Upper lobe of left lung (tissue), 6 donors: ENCODE results near the gene POU2F3. TPM values are rescaled to one million over a fixed set of nuclear protein-coding genes. Genes with fewer than 3 reads are reported as not detected.

Experiments used
- ATAC-seq, 2 donors: fragments of 200-7000 bp; cut with Tn5 transposase; one replicate each; pipeline ENCODE4 v1.9.1; 2022; ENCODE audit warnings: mild to moderate bottlenecking in 2 of 2, moderate library complexity in 2 of 2; ENCODE audit not compliant: low FRiP score in 2 of 2
- DNase-seq, 2 donors: peaks; one replicate each; pipeline ENCODE4 v3.0.0-alpha.2; 2019 to 2020
- H3K27ac ChIP-seq, 4 donors: fragments of 200-600 bp; sonication (generic); one replicate each; pipeline ENCODE4 v1.5.1; 2016 to 2019
- H3K27me3 ChIP-seq, 4 donors: fragments of 200-600 bp; sonication (generic); one replicate each; pipeline ENCODE4 v1.5.1; 2017 to 2019
- H3K36me3 ChIP-seq, 4 donors: fragments of 200-600 bp; sonication (generic); one replicate each; pipeline ENCODE4 v1.5.1; 2016 to 2019
- H3K4me1 ChIP-seq, 4 donors: fragments of 200-600 bp; sonication (generic); one replicate each; pipeline ENCODE4 v1.5.1; 2018 to 2019
- H3K4me3 ChIP-seq, 4 donors: fragments of 200-600 bp; sonication (generic); one replicate each; pipeline ENCODE4 v1.5.1; 2017 to 2019; ENCODE audit warnings: mild to moderate bottlenecking in 2 of 4, moderate library complexity in 1 of 4
- H3K9me3 ChIP-seq, 4 donors: fragments of 200-600 bp; sonication (generic); one replicate each; pipeline ENCODE4 v1.5.1; 2018 to 2019
- CTCF ChIP-seq, 6 experiments: fragments of 450-650 bp in 4 of 6; fragments of 200-600 bp in 2 of 6; sonication (generic) in 2 of 6; IDR thresholded peaks; one replicate each; pipeline ENCODE4 v1.5.1; 2016 to 2019; ENCODE audit warnings: antibody characterized with exemption in 6 of 6
- EP300 ChIP-seq, 4 donors: sonication (generic); formaldehyde crosslinking; IDR thresholded peaks; one replicate each; pipeline ENCODE4 v1.5.1; 2017; ENCODE audit warnings: antibody characterized with exemption in 4 of 4, control low read depth in 2 of 4
- POLR2A ChIP-seq, 4 donors: fragments of 450-650 bp; IDR thresholded peaks; one replicate each; pipeline ENCODE4 v1.5.1; 2016 to 2017; ENCODE audit warnings: antibody characterized with exemption in 4 of 4, mild to moderate bottlenecking in 2 of 4
- POLR2AphosphoS5 ChIP-seq, 2 donors: sonication (generic); formaldehyde crosslinking; IDR thresholded peaks; one replicate each; pipeline ENCODE4 v1.5.1; 2017; ENCODE audit warnings: antibody characterized with exemption in 2 of 2
- WGBS, 2 donors: methylation state at CpG; one replicate each; pipeline ENCODE4 v1.1.5; 2017 to 2018; 5-methylcytosine and 5-hydroxymethylcytosine counted together
- total RNA-seq, 6 donors: library from RNA; depleted of rRNA in 4 of 6; stranded (reverse); fragments of >200 nt in 4 of 6; gene quantifications; one replicate each; pipeline versions ENCODE4 v1.1.0 to v1.2.1, GENCODE V29; 2016 to 2021
- donor health status: DM: no; HTN: no; CAD: no; lungs with moderate emphysema.
- donor health status: DM: no; HTN: yes; CAD: no; lungs with severe emphysema.

POU2F3 gene
- total RNA-seq, 6 donors from 2014 or later, result 1.7 to 21.0 (median 3.5) TPM

GRCh38 chr11:120220747-120221037 lies 19.2 kb upstream of the POU2F3 start:
- no peak overlapping the region for H3K27ac ChIP-seq
- H3K4me1 ChIP-seq, result peaks cover 10 to 18% (median 12%) of the 10 kb centered on the region in 4 donors
- ATAC-seq, result no peak
- H3K9me3 ChIP-seq, result no peaks in the 10 kb centered on the region
- 100% methylated on average over 2 to 4 of the region's 4 CpGs for WGBS, 2 donors
- H3K4me3 ChIP-seq, result no peak overlapping the region
- DNase-seq, result no peak
- H3K36me3 ChIP-seq, result no peaks in the 10 kb centered on the region
- H3K27me3 ChIP-seq, result no peaks in the 10 kb centered on the region
- TF ChIP-seq POLR2AphosphoS5 (IDR thresholded peaks at IDR 0.05) (no peak), CTCF (IDR thresholded peaks at IDR 0.05) (no peak), EP300 (IDR thresholded peaks at IDR 0.05) (no peak), POLR2A (IDR thresholded peaks at IDR 0.05) (no peak)

- TF ChIP-seq EP300 (IDR thresholded peaks at IDR 0.05) (no peak), POLR2A (IDR thresholded peaks at IDR 0.05) (no peak), POLR2AphosphoS5 (IDR thresholded peaks at IDR 0.05) (no peak), CTCF (IDR thresholded peaks at IDR 0.05) (no peak)
- DNase-seq (no peak), ATAC-seq (no peak)
- Histone ChIP-seq H3K27ac (no peak overlapping the region), H3K36me3 (no peaks in the 10 kb centered on the region), H3K27me3 (no peaks in the 10 kb centered on the region), H3K4me3 (no peak overlapping the region), H3K9me3 (no peaks in the 10 kb centered on the region), H3K4me1 (peaks cover 10 to 18% (median 12%) of the 10 kb centered on the region in 4 donors)
- WGBS, 2 donors, result 94% methylated on average over 1 of the region's 1 CpG; no CpG with 5 or more reads in 1 of the 2 donors
Observed at GRCh38 chr11:120221115-120221752, 18.7 kb upstream of the POU2F3 start.

DNA sequence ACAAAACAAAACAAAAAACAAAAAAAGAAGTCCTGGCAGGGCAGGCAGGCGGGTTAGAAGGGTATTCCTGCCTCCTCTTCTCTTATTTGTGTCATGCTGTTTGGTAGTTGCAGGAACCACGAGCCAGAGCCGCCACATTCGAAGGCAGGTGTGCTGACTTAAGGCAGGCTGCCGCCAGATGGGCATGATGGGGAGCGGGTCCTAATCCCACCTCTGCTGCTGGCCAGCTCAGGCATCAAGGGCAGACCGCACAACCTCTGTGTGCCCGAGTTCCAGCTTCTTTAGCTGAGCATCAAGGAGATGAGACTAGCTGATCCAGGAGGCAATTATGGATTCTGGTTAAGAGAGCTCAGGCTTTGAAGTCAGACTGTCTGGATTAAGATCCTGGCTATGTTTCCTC lies 17.0 kb upstream of the POU2F3 start:
- no peak overlapping the region for H3K27ac ChIP-seq
- no peak for TF ChIP-seq EP300 (IDR thresholded peaks at IDR 0.05)
- TF ChIP-seq POLR2A (IDR thresholded peaks at IDR 0.05), result no peak
- no peak for TF ChIP-seq POLR2AphosphoS5 (IDR thresholded peaks at IDR 0.05)
- no peak for TF ChIP-seq CTCF (IDR thresholded peaks at IDR 0.05)
- no peaks in the 10 kb centered on the region for H3K27me3 ChIP-seq
- 80 to 90% methylated on average over 8 of the region's 8 CpGs for WGBS, 2 donors
- H3K9me3 ChIP-seq, result no peaks in the 10 kb centered on the region
- peaks cover 8 to 18% (median 11%) of the 10 kb centered on the region in 4 donors for H3K4me1 ChIP-seq
- DNase-seq (no peak), ATAC-seq (no peak)
- no peaks in the 10 kb centered on the region for H3K36me3 ChIP-seq
- H3K4me3 ChIP-seq, result no peak overlapping the region

DNA sequence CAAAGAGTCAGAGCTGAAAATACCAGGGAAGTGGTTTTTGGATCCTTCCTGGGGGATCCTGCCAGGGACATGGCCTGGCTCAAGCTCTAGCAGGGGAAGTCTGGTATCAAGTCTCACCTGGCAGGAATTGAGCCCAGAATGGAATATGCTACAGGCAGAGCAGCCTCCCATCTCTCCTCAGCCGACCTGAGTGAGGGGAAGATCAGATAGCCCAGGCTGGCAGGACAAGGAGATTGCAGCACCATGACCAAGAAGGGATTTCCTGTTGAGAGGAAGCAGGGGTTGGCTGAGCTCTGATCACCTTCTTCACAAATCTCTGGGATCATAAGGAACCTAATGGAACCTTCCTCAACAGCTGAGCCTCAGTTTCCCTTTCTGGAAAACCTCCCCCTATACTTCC lies 16.1 kb upstream of the POU2F3 start:
- no peak for TF ChIP-seq CTCF (IDR thresholded peaks at IDR 0.05)
- no peak for TF ChIP-seq POLR2AphosphoS5 (IDR thresholded peaks at IDR 0.05)
- TF ChIP-seq EP300 (IDR thresholded peaks at IDR 0.05), result no peak
- no peak for TF ChIP-seq POLR2A (IDR thresholded peaks at IDR 0.05)
- no peaks in the 10 kb centered on the region for H3K36me3 ChIP-seq
- H3K27me3 ChIP-seq, result no peaks in the 10 kb centered on the region
- DNase-seq (no peak), ATAC-seq (no peak)
- H3K4me1 ChIP-seq, result peaks cover 8 to 14% (median 11%) of the 10 kb centered on the region in 4 donors
- no peak overlapping the region for H3K4me3 ChIP-seq
- no peaks in the 10 kb centered on the region for H3K9me3 ChIP-seq
- no peak overlapping the region for H3K27ac ChIP-seq
- WGBS, 2 donors, result 14 to 21% methylated on average over 1 of the region's 1 CpG

GRCh38 chr11:120224361-120224760 lies 15.6 kb upstream of the POU2F3 start:
- TF ChIP-seq POLR2A (IDR thresholded peaks at IDR 0.05) (no peak), CTCF (IDR thresholded peaks at IDR 0.05) (no peak), POLR2AphosphoS5 (IDR thresholded peaks at IDR 0.05) (no peak)
- Histone ChIP-seq H3K9me3 (no peaks in the 10 kb centered on the region), H3K4me3 (no peak overlapping the region), H3K4me1 (peaks cover 8 to 14% (median 11%) of the 10 kb centered on the region in 4 donors), H3K36me3 (no peaks in the 10 kb centered on the region), H3K27ac (no peak overlapping the region), H3K27me3 (no peaks in the 10 kb centered on the region)
- 58 to 67% methylated on average over 3 to 6 of the region's 6 CpGs for WGBS, 2 donors
- DNase-seq (no peak), ATAC-seq (no peak)
